ENCODE results near the gene PRSS22. TPM values are rescaled to one million over a fixed set of nuclear protein-coding genes. Genes with fewer than 3 reads are reported as not detected.

PRSS22 gene
- total RNA-seq, 1 donor from 2014 or later = 15.3 TPM

DNA sequence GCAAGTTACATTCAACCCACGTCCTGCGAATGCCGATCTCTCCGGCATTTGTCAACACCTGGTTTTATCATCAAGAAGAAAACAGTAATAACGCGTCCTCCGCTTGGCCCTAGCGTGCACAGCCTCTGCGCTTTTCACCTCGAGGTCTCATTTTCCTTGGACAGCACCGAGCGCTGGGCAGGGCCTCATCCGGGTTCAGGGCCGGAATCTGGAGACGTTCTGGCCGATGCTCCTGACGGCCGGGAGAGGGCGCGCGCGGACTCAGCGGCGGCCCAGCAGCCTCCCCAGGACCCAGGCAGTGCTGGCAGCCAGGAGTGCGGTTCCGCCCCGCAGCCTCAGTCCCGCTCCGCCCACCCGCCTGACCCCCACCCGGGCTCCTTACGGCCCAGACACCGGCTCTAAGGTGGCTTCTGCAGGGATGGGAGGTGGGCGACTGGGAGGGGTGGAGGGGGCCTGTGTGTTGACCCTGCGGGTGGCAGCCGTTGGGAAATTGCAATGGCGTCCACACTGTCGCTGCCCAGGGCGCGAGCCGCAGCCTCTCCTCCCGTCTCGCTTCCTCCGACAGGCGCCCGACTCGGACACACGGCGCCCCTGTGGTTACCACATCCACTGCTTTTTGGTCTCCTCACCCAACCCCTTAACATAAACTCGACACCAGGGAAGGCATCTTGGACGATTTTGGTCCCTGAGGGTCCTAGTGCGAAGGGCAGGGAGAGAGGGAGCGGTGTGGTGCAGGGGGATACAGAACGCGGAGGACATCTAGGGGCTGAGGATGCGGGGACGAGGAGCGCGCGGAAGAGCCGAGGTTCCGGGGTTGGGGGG, 46.3 kb upstream of the PRSS22 start:
- TF ChIP-seq CTCF (IDR thresholded peaks at IDR 0.05) = peak; percentile 95
- peak; percentile 90 for DNase-seq
- intact Hi-C loops (cut with DNase I) = no loop called here
- ATAC-seq = peak; percentile 80 to 83
- Histone ChIP-seq H3K27me3 (ENCODE audit: low read depth) (no peaks in the 10 kb centered on the region), H3K9me3 (no peaks in the 10 kb centered on the region), H3K27ac (peak overlapping the region; percentile 90), H3K36me3 (peaks cover 4% of the 10 kb centered on the region), H3K4me1 (peaks cover 20% of the 10 kb centered on the region), H3K4me3 (peak overlapping the region; percentile 85)

- no peak for ATAC-seq
- intact Hi-C loops (cut with DNase I) = no loop called here
- no peak for DNase-seq
- Histone ChIP-seq H3K9me3 (no peaks in the 10 kb centered on the region), H3K4me3 (no peak overlapping the region), H3K36me3 (peaks cover 11% of the 10 kb centered on the region), H3K4me1 (peaks cover 20% of the 10 kb centered on the region), H3K27ac (no peak overlapping the region), H3K27me3 (ENCODE audit: low read depth) (no peaks in the 10 kb centered on the region)
- no peak for TF ChIP-seq CTCF (IDR thresholded peaks at IDR 0.05)
Observed at GRCh38 chr16:2902337-2903130, 44.6 kb upstream of the PRSS22 start.

GRCh38 chr16:2900526-2901075, 42.6 kb upstream of the PRSS22 start:
- intact Hi-C loops (cut with DNase I) = no loop called here
- H3K27ac ChIP-seq = no peak overlapping the region
- no peaks in the 10 kb centered on the region for H3K9me3 ChIP-seq
- no peak for TF ChIP-seq CTCF (IDR thresholded peaks at IDR 0.05)
- ATAC-seq = no peak
- DNase-seq = no peak
- no peak overlapping the region for H3K4me3 ChIP-seq
- H3K27me3 ChIP-seq (ENCODE audit: low read depth) = no peaks in the 10 kb centered on the region
- H3K4me1 ChIP-seq = peaks cover 8% of the 10 kb centered on the region
- H3K36me3 ChIP-seq = peaks cover 27% of the 10 kb centered on the region

DNA sequence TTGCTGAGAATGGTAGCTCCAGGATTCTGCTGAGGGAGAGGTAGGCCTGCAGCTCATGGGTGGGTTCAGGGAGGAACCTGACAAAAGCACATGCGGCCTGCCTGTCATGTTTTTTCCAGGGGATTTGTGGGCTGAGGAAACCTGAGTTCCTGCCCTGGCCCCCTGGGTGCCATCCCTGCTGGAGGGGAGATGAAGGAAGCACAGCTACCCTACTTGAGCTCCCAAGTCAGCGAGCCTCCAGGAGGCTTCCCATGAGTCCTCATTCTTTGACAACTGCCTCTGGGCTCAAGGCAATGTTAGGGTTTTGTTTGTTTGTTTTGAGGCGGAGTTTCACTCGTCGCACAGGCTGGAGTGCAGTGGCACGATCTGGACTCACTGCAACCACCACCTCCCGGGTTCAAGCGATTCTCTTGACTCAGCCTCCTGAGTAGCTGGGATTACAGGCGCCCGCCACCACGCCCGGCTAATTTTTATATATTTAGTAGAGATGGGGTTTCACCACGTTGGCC, 41.6 kb upstream of the PRSS22 start:
- H3K36me3 ChIP-seq = peaks cover 29% of the 10 kb centered on the region
- ATAC-seq (no peak), DNase-seq (no peak)
- no peak overlapping the region for H3K27ac ChIP-seq
- intact Hi-C loops (cut with DNase I) = no loop called here
- no peak overlapping the region for H3K4me3 ChIP-seq
- H3K4me1 ChIP-seq = peaks cover 8% of the 10 kb centered on the region
- no peak for TF ChIP-seq CTCF (IDR thresholded peaks at IDR 0.05)
- no peaks in the 10 kb centered on the region for H3K9me3 ChIP-seq
- H3K27me3 ChIP-seq (ENCODE audit: low read depth) = no peaks in the 10 kb centered on the region

DNA sequence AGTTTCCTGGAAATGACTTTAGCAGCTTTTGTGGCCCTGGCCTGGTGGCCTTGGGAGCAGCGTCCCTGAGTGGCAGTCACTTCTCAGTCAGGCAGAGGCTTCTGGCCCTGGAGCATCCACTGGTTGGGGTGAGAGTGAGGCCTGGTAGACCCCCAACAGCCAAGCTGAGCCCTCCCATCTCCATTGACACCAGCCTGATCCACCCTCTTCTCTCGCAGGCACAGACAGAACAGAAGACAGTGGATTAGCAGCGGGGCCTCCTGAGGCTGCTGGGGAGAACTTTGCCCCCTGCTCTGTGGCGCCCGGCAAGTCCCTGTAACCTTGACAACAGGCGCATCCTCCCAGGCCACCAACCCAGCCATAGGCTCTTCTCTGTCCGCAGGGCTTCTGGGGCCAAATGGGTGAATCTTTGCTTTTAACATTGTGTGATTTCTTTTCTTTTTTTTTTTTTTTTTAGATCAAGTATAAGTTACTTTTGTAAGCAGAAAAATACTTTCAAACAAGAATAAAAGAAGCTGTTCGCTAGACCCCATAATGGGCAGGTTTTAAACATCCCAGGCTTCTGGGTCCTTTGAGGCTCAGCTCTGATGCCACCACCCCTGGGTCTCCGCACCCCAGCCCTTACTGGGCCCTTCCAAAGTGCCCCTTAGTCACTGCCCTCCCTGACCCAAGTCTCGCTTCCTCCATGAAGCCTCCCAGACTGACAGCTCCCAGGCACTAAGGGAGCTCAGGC, 41.0 kb upstream of the PRSS22 start:
- ATAC-seq = no peak

More for the DNA sequence above, 41.0 kb upstream of the PRSS22 start:
- no peak for DNase-seq
- Histone ChIP-seq H3K9me3 (no peaks in the 10 kb centered on the region), H3K36me3 (peaks cover 29% of the 10 kb centered on the region), H3K4me1 (peaks cover 7% of the 10 kb centered on the region), H3K27ac (no peak overlapping the region), H3K4me3 (no peak overlapping the region), H3K27me3 (ENCODE audit: low read depth) (no peaks in the 10 kb centered on the region)
- TF ChIP-seq CTCF (IDR thresholded peaks at IDR 0.05) = no peak
- intact Hi-C loops (cut with DNase I) = no loop called here

All from lower lobe of right lung (tissue), 2 donors.